Adrenal gland (tissue), 5 donors: ENCODE data around the gene OR7G1.

Experiments
- POLR2A ChIP-seq, 2 donors: fragments of 450-650 bp; IDR thresholded peaks; one replicate each; pipeline ENCODE4 v1.6.1; 2017; ENCODE audit warnings: antibody characterized with exemption in 2 of 2, mild to moderate bottlenecking in 2 of 2, moderate library complexity in 1 of 2
- TF ChIP-seq, protein P1 (sequence below), 6 experiments: fragments of 450-650 bp in 4 of 6; fragments of 200-600 bp in 2 of 6; sonication (generic) in 1 of 6; IDR thresholded peaks; 1 replicate in 5 of 6; 2 replicates in 1 of 6; pipeline versions ENCODE4 v1.5.1 to v1.8.0; 2016 to 2021; ENCODE audit warnings: antibody characterized with exemption in 6 of 6, mild to moderate bottlenecking in 2 of 6, moderate library complexity in 1 of 6
- donor health status: DM: no; HTN: no; CAD: no.

DNA sequence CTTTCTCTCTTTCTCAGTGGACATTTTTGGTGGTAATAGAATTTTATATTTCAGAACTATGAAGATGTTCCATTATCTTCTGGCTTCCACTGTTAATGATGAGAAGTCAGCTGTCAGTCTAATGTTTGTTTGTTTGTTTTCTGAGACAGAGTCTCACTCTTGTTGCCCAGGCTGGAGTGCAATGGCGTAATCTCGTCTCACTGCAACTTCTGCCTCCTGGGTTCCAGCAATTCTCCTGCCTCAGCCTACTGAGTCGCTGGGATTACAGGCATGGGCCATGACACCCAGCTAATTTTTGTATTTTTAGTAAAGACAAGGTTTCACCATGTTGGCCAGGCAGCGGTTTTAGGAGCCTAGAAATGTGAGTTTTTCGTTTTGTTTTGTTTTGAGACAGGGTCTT, 29.4 kb upstream of the OR7G1 start:
- TF ChIP-seq POLR2A (IDR thresholded peaks at IDR 0.05), result no peak
- TF ChIP-seq, protein P1, sequence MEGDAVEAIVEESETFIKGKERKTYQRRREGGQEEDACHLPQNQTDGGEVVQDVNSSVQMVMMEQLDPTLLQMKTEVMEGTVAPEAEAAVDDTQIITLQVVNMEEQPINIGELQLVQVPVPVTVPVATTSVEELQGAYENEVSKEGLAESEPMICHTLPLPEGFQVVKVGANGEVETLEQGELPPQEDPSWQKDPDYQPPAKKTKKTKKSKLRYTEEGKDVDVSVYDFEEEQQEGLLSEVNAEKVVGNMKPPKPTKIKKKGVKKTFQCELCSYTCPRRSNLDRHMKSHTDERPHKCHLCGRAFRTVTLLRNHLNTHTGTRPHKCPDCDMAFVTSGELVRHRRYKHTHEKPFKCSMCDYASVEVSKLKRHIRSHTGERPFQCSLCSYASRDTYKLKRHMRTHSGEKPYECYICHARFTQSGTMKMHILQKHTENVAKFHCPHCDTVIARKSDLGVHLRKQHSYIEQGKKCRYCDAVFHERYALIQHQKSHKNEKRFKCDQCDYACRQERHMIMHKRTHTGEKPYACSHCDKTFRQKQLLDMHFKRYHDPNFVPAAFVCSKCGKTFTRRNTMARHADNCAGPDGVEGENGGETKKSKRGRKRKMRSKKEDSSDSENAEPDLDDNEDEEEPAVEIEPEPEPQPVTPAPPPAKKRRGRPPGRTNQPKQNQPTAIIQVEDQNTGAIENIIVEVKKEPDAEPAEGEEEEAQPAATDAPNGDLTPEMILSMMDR (IDR thresholded peaks at IDR 0.05), result no peak
